Activated CD8-positive, alpha-beta memory T cell treated with anti-CD3 and anti-CD28 coated beads, Interleukin-2, amount 50 U/mL, for 1 hour (primary cell): Measurements from ENCODE around the gene KCNQ1.

Experiments used
- DNase-seq: peaks from one replicate; pipeline ENCODE4 v3.0.0-alpha.2; 2020; ENCODE audit errors: extremely low read depth

KCNQ1 gene

DNA sequence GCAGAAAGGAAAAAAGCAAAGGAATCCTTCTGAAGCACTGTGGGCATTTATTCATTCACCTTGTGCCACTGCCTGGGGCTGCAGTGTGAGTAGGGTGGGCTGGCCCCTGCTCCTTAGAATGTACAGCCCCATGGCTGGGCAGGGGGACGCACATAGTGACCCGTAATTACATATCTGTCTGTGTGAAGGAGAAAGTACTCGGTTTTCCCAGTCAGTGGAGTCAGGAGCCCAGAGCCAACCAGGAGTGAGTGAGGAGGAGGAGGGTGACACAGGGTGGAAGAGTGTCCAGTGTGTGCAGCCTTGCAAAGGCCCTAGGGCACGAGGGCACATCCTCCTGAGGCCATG, 348.9 kb downstream of the KCNQ1 start:
- no peak for DNase-seq

DNA sequence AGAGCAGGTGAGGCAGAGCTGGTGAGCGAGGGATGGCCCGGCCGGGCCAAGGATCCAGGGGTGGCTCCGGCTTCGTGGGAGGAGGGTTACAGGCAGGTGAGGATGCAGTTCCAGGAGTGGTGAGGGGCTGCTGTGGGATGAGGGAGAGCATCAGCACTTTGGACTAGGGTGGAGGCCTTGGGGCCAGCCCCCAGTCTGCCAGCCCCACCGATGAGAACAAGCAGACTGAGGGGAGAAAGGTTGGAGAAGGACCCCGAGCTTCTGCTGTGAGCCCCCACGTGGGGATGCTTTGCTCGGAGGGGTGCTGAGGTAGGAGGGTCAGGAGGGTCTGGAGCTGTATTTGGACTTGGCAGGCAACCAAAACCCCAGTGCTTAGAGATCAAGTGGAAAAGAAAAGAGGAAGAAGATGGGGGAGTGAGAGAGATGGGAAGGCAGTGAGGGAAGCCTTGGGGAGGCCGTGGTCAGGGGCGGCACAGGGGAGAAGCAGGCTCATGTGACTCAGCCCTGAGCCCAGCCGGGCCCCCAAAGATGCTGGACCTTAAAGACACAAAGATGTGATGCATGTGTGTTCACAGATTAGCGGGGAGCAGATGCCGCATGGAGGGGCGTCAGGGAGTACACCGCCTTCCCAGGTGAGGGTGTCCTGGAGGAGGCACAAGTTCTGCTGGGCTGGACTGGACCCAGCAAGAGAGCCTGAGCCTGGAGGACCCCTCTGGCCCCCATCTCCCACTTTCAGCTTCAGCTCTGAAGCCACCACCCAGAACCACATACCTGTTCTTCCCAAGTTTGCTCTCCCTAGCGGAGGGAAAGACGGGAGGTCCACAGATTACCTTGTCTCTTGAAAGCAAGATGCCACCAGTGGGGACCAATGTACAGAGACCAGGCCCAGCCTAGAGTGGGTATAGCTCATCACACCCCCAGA, 349.5 kb downstream of the KCNQ1 start:
- no peak for DNase-seq

DNA sequence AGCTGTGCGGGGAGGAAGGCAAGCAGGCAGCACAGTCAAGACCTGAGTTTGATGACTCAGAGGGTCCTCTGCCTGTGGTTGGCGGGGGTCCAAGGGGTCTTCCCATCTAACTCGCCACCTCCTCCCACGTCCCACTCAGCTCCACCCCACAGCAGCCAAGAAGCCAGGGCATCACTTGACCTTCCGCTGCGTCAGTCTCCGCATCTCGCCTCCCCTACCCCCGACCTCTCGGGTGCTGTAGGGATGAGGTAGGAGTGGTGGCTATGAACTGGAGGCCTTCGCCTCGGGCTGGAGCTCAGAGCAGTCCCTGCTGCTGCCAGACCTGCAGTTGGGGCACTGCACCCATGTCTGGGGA, 350.1 kb downstream of the KCNQ1 start:
- DNase-seq = no peak

GRCh38 chr11:2795491-2795991, 350.7 kb downstream of the KCNQ1 start:
- no peak for DNase-seq

DNA sequence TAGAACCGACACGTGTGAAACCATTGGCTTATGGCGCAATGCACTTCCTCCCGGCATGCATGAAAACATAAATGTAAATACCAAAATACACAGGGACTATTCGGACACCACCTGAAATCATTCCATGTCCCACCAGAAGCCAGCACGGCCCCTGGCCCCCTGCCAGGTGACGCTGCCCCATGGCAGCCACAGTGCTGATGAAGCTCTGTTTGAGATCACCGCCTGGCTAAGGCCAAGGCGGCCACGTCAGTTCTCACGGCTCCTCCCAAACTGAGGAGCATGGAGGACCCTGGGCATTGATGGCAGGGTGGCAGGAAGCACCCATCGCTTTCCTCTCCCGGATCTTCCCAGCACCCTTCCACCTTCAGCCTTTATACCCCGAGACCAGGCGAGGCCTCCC, 351.3 kb downstream of the KCNQ1 start:
- DNase-seq = no peak

- DNase-seq = no peak
Observed at GRCh38 chr11:2796508-2797113, 351.8 kb downstream of the KCNQ1 start.

DNA sequence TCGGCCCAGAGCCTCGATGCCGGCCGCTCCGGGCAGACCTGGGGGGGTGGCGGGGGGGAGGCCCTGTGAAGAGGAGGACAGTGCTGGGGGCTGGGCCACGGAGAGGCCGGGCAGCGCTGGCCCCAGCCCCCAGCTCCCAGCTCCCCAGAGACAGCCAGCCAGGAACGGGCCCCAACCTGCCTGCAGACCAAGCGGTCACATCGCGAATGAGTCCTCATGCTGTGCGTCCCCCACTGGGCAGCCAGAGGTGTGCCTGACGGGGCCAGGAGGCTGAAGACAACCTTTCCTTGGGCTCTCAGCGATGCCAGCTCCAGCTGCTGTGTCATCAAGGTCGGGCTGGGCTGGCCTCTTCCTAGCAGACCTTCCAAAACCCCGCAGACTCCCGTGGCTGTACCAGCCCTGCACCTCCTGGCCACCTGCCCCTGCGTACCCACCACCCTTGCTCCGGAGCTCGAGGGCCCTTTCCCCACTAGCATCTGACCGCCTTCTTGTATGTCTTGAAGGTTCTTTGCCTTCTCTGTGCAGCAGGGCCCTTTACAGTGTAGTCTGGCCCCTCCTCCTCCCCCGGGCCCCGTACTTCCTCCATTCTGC, 352.4 kb downstream of the KCNQ1 start:
- DNase-seq = no peak

- DNase-seq = no peak
Observed at GRCh38 chr11:2797741-2798361, 353.0 kb downstream of the KCNQ1 start.

- no peak for DNase-seq
Observed at GRCh38 chr11:2798951-2799761, 354.3 kb downstream of the KCNQ1 start.

DNA sequence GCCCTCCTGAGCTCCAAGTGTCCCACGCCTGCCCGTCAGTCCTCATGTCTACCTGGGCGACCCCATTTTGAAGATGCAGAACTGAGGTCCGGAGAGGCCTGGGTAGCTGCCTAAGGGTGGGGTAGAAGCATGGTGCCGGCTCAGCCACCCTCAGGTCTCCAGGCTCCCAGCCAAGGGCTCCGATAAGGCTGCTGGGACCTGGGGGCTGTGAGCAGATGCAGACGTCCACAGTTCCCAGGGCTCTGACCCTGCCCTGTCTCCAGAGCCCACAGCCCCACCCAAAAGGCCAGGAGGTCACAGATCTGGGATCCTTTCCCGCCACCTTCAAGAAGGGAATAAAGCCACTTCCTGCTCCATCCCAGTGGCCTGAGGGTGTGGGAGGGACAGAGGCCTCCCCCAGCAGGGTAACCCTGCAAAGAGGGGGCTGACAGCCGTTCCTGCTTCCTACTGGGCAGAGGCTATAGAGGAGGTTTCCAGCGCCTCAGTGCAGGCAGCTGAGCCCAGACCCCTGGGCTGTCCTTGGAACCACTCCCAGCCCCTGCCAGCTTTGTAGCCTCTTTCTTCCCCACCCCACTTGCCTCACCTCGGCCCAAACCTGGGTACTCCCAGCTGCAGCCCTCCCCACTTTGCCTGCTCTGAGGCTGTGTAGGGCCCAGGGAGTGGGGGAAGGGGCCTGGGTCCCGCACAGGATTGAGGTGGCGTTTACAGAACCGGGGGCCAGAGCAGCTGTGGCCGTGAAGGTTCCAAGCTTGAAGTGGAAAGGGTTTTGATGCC, 355.3 kb downstream of the KCNQ1 start:
- no peak for DNase-seq

- DNase-seq = no peak
Observed at GRCh38 chr11:2800655-2801531, 356.1 kb downstream of the KCNQ1 start.

DNA sequence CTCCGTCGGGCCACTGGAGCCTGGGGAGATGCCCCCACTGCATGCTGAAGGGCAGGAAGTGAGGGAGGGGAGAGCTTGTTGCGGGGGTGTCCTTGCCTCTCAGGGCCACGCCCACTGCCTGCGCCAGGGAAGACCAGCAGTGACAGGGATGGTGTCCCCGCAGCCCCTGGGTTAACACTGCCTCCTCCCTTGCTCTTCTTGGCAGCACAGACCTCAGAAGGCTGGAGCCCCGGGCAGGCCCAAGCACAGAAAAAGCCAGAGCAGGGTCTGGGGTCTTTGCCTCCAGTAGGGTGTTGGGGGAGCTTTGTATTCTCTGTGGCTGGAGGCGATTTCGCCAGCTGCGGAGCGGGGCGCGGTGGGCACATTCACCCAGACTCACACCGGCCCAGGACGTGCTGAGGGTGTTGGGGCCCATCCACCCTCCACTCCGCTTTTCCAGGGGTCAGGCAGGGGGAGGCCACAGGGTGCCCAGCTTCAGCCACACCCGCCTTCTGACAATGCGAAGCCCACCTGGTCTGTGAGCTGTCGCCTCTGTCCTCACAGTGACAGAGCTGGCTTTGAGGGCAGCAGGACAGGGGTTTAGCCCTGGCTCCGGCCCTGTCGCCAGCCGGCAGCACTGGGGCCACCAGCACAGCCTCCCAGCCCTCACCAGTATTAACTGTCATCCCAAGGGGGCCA, 357.0 kb downstream of the KCNQ1 start:
- no peak for DNase-seq

- no peak for DNase-seq
Observed at GRCh38 chr11:2802389-2803185, 357.8 kb downstream of the KCNQ1 start.

DNA sequence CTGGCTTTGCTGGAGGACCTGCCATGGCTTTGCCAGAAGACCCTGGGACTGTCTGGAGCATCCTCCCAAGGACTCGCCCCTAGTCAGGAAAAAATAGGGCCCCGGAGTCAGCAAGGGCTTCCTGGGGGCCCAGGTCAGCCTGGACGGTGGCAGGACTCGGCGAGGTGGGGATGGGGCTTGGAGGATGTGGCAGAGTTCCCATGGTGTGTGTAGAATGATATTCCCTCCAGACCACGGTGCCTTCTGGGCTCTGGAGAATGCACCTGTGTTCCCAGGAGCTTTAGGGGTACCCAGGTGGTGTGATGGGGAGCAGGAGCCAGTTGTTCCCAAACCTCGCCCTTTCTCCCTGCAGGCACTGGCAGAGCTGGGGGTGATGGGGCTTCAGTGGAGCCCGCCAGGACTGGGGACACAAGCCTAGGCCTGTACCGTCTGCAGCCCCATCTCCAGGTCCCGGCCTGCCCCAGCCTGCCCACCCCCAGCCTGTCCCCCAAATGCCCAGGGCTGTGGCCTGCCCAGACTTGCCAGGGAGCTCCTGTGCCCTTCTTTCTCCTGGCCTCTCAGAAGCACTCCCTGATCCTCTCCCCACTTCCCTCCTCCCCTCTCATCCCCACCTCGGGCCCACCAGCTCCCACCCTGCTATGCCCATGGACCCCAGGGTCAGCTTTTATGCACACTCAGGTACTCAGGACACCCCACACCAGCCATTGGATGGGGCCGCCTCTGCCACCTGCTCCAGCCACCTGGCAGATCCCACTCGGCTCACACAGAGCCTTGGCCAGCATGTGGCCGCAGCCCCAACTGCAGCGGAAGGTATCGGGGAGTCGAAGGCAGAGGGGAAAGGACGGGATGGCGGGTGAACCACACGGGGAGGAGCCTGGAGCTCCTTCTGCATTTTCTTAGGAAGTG, 358.6 kb downstream of the KCNQ1 start:
- DNase-seq = no peak

- no peak for DNase-seq
Observed at GRCh38 chr11:2804189-2804588, 359.4 kb downstream of the KCNQ1 start.

GRCh38 chr11:2804701-2805387, 360.0 kb downstream of the KCNQ1 start:
- DNase-seq = no peak
